Neural cell (in vitro differentiated cells): ENCODE measurements around the gene ZNF322. TPM values are rescaled to one million over a fixed set of nuclear protein-coding genes. Genes with fewer than 3 reads are reported as not detected.

Experiments used
- H2AFZ ChIP-seq: fragments of 200-600, 300-800 bp; sonication (generic), shearing (Covaris generic); 2 replicates; pipeline ENCODE4 v1.6.0; 2014; ENCODE audit warnings: low read depth, mild to moderate bottlenecking, antibody characterized with exemption, low read length, moderate library complexity
- H3F3A ChIP-seq: fragments of 200-600 bp; shearing (Covaris generic); 2 replicates; pipeline ENCODE4 v1.6.1; 2016; ENCODE audit warnings: mild to moderate bottlenecking, moderate library complexity, mixed read lengths, antibody characterized with exemption, low read length; ENCODE audit not compliant: insufficient read depth, poor library complexity, severe bottlenecking
- H3K27ac ChIP-seq: fragments of 200-600, 300-800 bp; sonication (generic), shearing (Covaris generic); 2 replicates; pipeline ENCODE4 v1.5.1; 2014; ENCODE audit warnings: mild to moderate bottlenecking, low read length, moderate library complexity
- H3K27me3 ChIP-seq: fragments of 300-800, 200-600 bp; sonication (generic), shearing (Covaris generic); 2 replicates; pipeline ENCODE4 v1.6.0; 2014; ENCODE audit warnings: mild to moderate bottlenecking, low read depth, low read length, moderate library complexity; ENCODE audit not compliant: insufficient read depth
- H3K36me3 ChIP-seq: fragments of 300-800, 200-600 bp; sonication (generic), shearing (Covaris generic); 2 replicates; pipeline ENCODE4 v1.5.1; 2014; ENCODE audit warnings: mild to moderate bottlenecking, antibody characterized with exemption, low read length, moderate library complexity; ENCODE audit not compliant: insufficient read depth
- H3K4me2 ChIP-seq: fragments of 300-800, 200-600 bp; sonication (generic), shearing (Covaris generic); 2 replicates; pipeline ENCODE4 v1.6.0; 2014; ENCODE audit warnings: mild to moderate bottlenecking, low read length
- H3K4me3 ChIP-seq: fragments of 300-800, 200-600 bp; sonication (generic), shearing (Covaris generic); 2 replicates; pipeline ENCODE4 v1.5.1; 2014; ENCODE audit warnings: mild to moderate bottlenecking, low read length, moderate library complexity
- H3K79me2 ChIP-seq: fragments of 200-600 bp; shearing (Covaris generic); replicated peaks from 2 replicates; pipeline ENCODE4 v1.6.0; 2014; ENCODE audit warnings: mild to moderate bottlenecking, low read length, moderate library complexity; ENCODE audit not compliant: insufficient read depth
- H3K9ac ChIP-seq: fragments of 300-800, 200-600 bp; sonication (generic), shearing (Covaris generic); 2 replicates; pipeline ENCODE4 v1.6.1; 2016; ENCODE audit warnings: mild to moderate bottlenecking, low read length, mixed read lengths
- H3K9me2 ChIP-seq: fragments of 200-600 bp; shearing (Covaris generic); 2 replicates; pipeline ENCODE4 v1.6.1; 2016; ENCODE audit warnings: mild to moderate bottlenecking, low read length, mixed read lengths; ENCODE audit not compliant: insufficient read depth
- H3K9me3 ChIP-seq: fragments of 200-600, 300-800 bp; sonication (generic), shearing (Covaris generic); 2 replicates; pipeline ENCODE4 v1.6.1; 2016; ENCODE audit warnings: mild to moderate bottlenecking, mixed run types, low read length, moderate library complexity, mixed read lengths
- H4K20me1 ChIP-seq: fragments of 200-600 bp; shearing (Covaris generic); 2 replicates; pipeline ENCODE4 v1.6.1; 2016; ENCODE audit warnings: mild to moderate bottlenecking, mixed run types; ENCODE audit not compliant: insufficient read depth
- CTCF ChIP-seq: fragments of 450-650 bp; IDR thresholded peaks from 2 replicates; pipeline ENCODE4 v1.5.1; 2014; ENCODE audit warnings: antibody characterized with exemption, mild to moderate bottlenecking, moderate library complexity; ENCODE audit not compliant: poor library complexity, severe bottlenecking
- EP300 ChIP-seq: fragments of 450-650 bp; conservative IDR thresholded peaks from 2 replicates; pipeline ENCODE4 v1.6.1; 2014; ENCODE audit warnings: antibody characterized with exemption, mild to moderate bottlenecking, moderate library complexity; ENCODE audit not compliant: poor library complexity, severe bottlenecking
- EZH2 ChIP-seq: fragments of 200-600, 300-800 bp; shearing (Covaris generic), sonication (generic); IDR thresholded peaks from 2 replicates; pipeline ENCODE4 v1.6.1; 2014; ENCODE audit warnings: antibody characterized with exemption, low read length, borderline replicate concordance, mild to moderate bottlenecking; ENCODE audit not compliant: insufficient read depth, poor library complexity, severe bottlenecking
- MXI1 ChIP-seq: fragments of 450-650 bp; conservative IDR thresholded peaks from 2 replicates; pipeline ENCODE4 v1.6.1; 2014; ENCODE audit warnings: antibody characterized with exemption, mild to moderate bottlenecking; ENCODE audit not compliant: poor library complexity, severe bottlenecking
- POLR2AphosphoS5 ChIP-seq: IDR thresholded peaks from 2 replicates; pipeline ENCODE4 v1.6.1; 2012
- RAD21 ChIP-seq: fragments of 450-650 bp; conservative IDR thresholded peaks from 2 replicates; pipeline ENCODE4 v1.6.1; 2014; ENCODE audit warnings: antibody characterized with exemption, mild to moderate bottlenecking, moderate library complexity
- SMC3 ChIP-seq: fragments of 450-650 bp; conservative IDR thresholded peaks from 2 replicates; pipeline ENCODE4 v1.6.1; 2014; ENCODE audit warnings: antibody characterized with exemption, mild to moderate bottlenecking, moderate library complexity; ENCODE audit not compliant: poor library complexity
- TAF1 ChIP-seq: IDR thresholded peaks from 2 replicates; pipeline ENCODE4 v1.6.1; 2012; ENCODE audit warnings: low read depth
- polyA plus RNA-seq: library from polyadenylated mRNA; depleted of rRNA; stranded (reverse); fragments of >200 nt; gene quantifications from 2 replicates; pipeline ENCODE4 v1.2.3, GENCODE V29; 2014
- TF ChIP-seq, protein P1 (sequence below): IDR thresholded peaks from 2 replicates; pipeline ENCODE4 v1.6.1; 2012; ENCODE audit warnings: borderline replicate concordance

ZNF322 gene
- polyA plus RNA-seq, 1 donor from 2014 or later: 29.4 TPM

- Histone ChIP-seq H3K79me2 (peaks cover 21% of the 10 kb centered on the region), H3K36me3 (no peaks in the 10 kb centered on the region), H3K4me2 (peak overlapping the region; percentile 66), H4K20me1 (no peaks in the 10 kb centered on the region), H3K9ac (peak overlapping the region; percentile 71), H3F3A (no peaks in the 10 kb centered on the region), H3K27ac (peak overlapping the region; percentile 66), H3K9me3 (no peaks in the 10 kb centered on the region), H3K9me2 (no peaks in the 10 kb centered on the region), H3K27me3 (peaks cover 21% of the 10 kb centered on the region), H3K4me3 (peak overlapping the region; percentile 81), H2AFZ (peak overlapping the region; percentile 56)
- peak; percentile 62 for TF ChIP-seq CTCF
- TF ChIP-seq, protein P1, sequence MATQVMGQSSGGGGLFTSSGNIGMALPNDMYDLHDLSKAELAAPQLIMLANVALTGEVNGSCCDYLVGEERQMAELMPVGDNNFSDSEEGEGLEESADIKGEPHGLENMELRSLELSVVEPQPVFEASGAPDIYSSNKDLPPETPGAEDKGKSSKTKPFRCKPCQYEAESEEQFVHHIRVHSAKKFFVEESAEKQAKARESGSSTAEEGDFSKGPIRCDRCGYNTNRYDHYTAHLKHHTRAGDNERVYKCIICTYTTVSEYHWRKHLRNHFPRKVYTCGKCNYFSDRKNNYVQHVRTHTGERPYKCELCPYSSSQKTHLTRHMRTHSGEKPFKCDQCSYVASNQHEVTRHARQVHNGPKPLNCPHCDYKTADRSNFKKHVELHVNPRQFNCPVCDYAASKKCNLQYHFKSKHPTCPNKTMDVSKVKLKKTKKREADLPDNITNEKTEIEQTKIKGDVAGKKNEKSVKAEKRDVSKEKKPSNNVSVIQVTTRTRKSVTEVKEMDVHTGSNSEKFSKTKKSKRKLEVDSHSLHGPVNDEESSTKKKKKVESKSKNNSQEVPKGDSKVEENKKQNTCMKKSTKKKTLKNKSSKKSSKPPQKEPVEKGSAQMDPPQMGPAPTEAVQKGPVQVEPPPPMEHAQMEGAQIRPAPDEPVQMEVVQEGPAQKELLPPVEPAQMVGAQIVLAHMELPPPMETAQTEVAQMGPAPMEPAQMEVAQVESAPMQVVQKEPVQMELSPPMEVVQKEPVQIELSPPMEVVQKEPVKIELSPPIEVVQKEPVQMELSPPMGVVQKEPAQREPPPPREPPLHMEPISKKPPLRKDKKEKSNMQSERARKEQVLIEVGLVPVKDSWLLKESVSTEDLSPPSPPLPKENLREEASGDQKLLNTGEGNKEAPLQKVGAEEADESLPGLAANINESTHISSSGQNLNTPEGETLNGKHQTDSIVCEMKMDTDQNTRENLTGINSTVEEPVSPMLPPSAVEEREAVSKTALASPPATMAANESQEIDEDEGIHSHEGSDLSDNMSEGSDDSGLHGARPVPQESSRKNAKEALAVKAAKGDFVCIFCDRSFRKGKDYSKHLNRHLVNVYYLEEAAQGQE: peak; percentile 18
- TF ChIP-seq EP300: no peak
- TF ChIP-seq MXI1: no peak
- peak; percentile 45 for TF ChIP-seq RAD21
- peak; percentile 42 for TF ChIP-seq SMC3
- no peak for TF ChIP-seq TAF1
- no peak for TF ChIP-seq POLR2AphosphoS5
These were observed 435 bp upstream of the ZNF322 start for GRCh38 chr6:26660000-26660361.

DNA sequence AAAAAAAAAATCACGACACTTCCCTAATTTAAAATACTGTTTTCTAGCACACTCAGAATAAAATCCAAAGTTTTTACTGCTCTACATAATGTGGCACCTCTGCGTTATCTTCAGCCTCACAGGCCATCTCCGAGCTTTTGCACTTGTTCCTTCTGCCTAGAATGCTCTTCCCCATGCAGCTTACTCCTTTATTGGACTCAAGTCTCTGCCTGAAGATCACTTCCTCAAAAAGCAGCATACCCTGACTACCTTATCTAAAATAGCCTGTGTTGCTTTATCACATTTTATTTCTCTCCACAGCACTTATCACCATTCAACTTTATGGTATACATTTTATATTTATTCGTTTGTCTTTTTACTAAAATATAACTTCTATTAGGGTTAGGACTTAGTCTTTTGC, 2.3 kb downstream of the ZNF322 start:
- H2AFZ ChIP-seq: no peak overlapping the region
- H3K9ac ChIP-seq: no peak overlapping the region
- no peaks in the 10 kb centered on the region for H3K36me3 ChIP-seq
- no peak overlapping the region for H3K4me2 ChIP-seq
- H3K4me3 ChIP-seq: peak overlapping the region; percentile 81
- TF ChIP-seq EP300: no peak
- no peak for TF ChIP-seq MXI1
- no peak for TF ChIP-seq RAD21
- no peak for TF ChIP-seq EZH2
- no peak for TF ChIP-seq POLR2AphosphoS5
- TF ChIP-seq SMC3: no peak
- no peak for TF ChIP-seq TAF1
- TF ChIP-seq, protein P1: no peak
- TF ChIP-seq CTCF: no peak
- H3K9me3 ChIP-seq: no peaks in the 10 kb centered on the region
- H3F3A ChIP-seq: no peaks in the 10 kb centered on the region
- H3K9me2 ChIP-seq: no peaks in the 10 kb centered on the region
- H3K27ac ChIP-seq: no peak overlapping the region
- peaks cover 26% of the 10 kb centered on the region for H3K79me2 ChIP-seq
- no peaks in the 10 kb centered on the region for H4K20me1 ChIP-seq
- peaks cover 6% of the 10 kb centered on the region for H3K27me3 ChIP-seq
